ENCODE measurements around the gene SNX13. TPM values are rescaled to one million over a fixed set of nuclear protein-coding genes. Genes with fewer than 3 reads are reported as not detected.

Gene SNX13
- total and polyA plus RNA-seq, 9 of the 15 experiments (the other 6 are each of a cell fraction or from before 2014, with no cell fraction given) = 5.6 to 33.2 (median 25.4) TPM

DNA sequence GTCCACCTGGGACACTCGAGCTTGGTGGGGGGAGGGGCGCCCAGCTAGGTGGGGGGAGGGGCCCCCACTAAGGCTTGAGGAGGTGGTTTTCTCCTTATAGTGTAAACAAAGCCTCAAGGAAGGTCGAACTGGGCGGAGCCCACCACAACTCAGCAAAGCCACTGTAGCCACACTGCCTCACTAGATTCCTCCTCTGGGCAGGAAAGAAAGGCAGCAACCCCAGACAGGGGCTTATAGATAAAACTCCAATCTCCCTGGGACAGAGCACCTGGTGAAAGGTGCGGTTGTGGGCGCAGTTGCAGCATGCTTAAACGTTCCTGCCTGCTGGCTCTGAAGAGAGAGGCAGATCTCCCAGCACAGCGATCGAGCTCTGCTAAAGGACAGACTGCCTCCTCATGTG, 133.1 kb downstream of the SNX13 start (continued):
- TF ChIP-seq, protein P1, sequence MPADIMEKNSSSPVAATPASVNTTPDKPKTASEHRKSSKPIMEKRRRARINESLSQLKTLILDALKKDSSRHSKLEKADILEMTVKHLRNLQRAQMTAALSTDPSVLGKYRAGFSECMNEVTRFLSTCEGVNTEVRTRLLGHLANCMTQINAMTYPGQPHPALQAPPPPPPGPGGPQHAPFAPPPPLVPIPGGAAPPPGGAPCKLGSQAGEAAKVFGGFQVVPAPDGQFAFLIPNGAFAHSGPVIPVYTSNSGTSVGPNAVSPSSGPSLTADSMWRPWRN (IDR thresholded peaks at IDR 0.05; ENCODE audit: low read depth) = no peak
- TF ChIP-seq ZBTB2 (IDR thresholded peaks at IDR 0.05) (no peak), YY1 (IDR thresholded peaks at IDR 0.05; ENCODE audit: borderline replicate concordance in 1 of 3, control insufficient read depth in 1 of 3, extremely low read depth in 1 of 3, insufficient read depth in 3 of 3, insufficient read length in 1 of 3, insufficient replicate concordance in 2 of 3, low read depth in 1 of 3, low read length in 2 of 3) (no peak), EZH2 (IDR thresholded peaks at IDR 0.05; ENCODE audit: borderline replicate concordance, low read depth, low read length) (no peak), SMARCA5 (IDR thresholded peaks at IDR 0.05) (no peak), ZKSCAN8 (CRISPR knock-in tag; IDR thresholded peaks at IDR 0.05) (no peak), HNRNPL (IDR thresholded peaks at IDR 0.05; ENCODE audit: low read depth, low read length) (no peak), ERF (CRISPR knock-in tag; IDR thresholded peaks at IDR 0.05) (no peak), NRF1 (conservative IDR thresholded peaks at IDR 0.05 in 1 of 2, IDR thresholded peaks at IDR 0.05 in 1 of 2) (no peak), ZNF384 (IDR thresholded peaks at IDR 0.05; ENCODE audit: low read depth, low read length) (no peak), CLOCK (CRISPR knock-in tag; IDR thresholded peaks at IDR 0.05; ENCODE audit: borderline replicate concordance) (no peak), CBFA2T2 (conservative IDR thresholded peaks at IDR 0.05) (peak; percentile 50), PTBP1 (IDR thresholded peaks at IDR 0.05; ENCODE audit: low read depth, low read length) (no peak), CHAMP1 (IDR thresholded peaks at IDR 0.05) (no peak)
- TF ChIP-seq, protein P2, sequence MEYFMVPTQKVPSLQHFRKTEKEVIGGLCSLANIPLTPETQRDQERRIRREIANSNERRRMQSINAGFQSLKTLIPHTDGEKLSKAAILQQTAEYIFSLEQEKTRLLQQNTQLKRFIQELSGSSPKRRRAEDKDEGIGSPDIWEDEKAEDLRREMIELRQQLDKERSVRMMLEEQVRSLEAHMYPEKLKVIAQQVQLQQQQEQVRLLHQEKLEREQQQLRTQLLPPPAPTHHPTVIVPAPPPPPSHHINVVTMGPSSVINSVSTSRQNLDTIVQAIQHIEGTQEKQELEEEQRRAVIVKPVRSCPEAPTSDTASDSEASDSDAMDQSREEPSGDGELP (CRISPR knock-in tag; IDR thresholded peaks at IDR 0.05; ENCODE audit: borderline replicate concordance) = no peak
- TF ChIP-seq, protein P3, sequence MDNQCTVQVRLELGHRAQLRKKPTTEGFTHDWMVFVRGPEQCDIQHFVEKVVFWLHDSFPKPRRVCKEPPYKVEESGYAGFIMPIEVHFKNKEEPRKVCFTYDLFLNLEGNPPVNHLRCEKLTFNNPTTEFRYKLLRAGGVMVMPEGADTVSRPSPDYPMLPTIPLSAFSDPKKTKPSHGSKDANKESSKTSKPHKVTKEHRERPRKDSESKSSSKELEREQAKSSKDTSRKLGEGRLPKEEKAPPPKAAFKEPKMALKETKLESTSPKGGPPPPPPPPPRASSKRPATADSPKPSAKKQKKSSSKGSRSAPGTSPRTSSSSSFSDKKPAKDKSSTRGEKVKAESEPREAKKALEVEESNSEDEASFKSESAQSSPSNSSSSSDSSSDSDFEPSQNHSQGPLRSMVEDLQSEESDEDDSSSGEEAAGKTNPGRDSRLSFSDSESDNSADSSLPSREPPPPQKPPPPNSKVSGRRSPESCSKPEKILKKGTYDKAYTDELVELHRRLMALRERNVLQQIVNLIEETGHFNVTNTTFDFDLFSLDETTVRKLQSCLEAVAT (IDR thresholded peaks at IDR 0.05) = no peak

Measured in K562 (cell line).